Activated CD4-positive, alpha-beta T cell treated with anti-CD3 and anti-CD28 coated beads for 24 hours (primary cell): Measurements from ENCODE around the gene SMG7.
A peak's percentile ranks its signal among the peaks of the same experiment; 100 is the strongest.

ENCODE experiments used
- DNase-seq, 2 donors: peaks; one replicate each; pipeline ENCODE4 v3.0.0-alpha.2; 2020; ENCODE audit warnings: low read depth in 2 of 2

The SMG7 gene

DNA sequence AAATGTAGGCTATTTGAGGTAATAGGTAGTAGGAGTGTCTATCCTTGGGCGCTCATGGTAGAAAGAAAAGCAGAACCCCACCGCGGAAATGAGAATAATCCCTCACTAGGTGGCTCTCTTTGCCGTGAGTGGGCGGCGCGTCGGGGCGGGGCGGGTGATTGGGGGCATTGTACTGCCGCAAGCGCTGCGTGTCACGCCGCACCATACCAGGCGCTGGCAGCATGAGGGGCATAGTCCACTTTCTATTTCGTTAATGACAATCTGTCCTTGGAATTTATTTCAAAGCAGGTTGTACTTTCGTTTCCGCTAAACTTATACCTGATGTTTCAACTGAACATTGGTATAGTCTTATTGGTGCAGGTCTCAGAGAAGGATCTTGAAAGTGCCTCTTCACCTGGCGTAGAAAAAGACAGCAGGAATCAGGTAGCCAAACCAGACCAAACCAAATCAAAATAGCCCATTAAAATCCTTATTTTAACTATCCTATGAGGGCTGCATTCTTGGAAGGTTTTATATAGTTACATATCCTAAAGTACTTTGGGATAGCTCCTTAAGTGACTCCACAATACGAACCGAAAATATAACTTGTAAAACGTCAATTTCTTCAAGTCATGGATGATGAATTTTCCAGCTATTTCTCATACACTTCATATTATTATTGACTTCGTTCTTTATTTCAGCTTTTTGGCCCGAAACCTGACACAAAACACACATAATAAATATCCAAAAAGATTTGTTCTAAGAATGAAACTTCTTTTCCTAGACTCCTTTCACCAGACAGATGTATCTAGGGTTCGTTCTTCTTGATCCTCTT lies 1.9 kb upstream of the SMG7 start:
- peak; percentile 85 to 90 for DNase-seq

DNA sequence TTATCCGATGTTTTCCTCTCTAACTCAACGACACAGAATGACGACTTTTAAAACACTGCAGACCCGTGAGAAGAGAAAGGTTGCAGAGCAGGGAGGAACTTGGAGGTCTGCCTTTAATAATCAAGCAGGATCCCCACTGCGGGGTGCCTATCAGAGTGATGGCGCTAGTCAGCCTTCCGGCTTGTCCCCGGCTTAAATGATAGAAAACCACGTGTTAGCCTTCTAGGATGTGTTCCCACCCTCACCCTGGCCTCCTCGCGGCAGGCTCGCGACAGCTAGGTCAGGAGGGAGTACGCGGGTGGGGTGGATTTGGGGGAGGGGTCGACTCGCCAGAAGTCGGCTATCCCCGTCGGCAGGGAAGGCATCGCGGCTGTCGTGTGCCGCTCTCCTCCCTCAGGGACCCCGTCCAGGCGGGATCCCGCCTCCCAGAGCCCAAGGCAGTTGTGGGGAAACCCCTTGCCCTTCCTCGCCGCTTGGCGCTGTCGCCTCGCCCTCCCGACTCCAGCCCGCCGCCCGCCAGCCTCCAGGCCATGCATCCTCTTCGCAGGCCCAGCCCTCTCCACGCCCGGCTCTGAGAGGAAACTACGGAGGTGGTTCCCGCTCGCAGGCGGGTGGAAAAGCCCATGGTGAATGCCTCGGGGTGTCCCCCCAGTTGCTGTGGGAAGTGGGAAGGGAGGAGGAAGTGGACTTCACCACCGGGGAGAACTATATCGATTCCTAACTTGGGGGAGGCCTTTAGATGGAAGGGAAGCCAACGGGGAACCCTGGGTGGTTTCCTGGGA lies 1.1 kb upstream of the SMG7 start:
- peak; percentile 42 to 59 for DNase-seq

DNA sequence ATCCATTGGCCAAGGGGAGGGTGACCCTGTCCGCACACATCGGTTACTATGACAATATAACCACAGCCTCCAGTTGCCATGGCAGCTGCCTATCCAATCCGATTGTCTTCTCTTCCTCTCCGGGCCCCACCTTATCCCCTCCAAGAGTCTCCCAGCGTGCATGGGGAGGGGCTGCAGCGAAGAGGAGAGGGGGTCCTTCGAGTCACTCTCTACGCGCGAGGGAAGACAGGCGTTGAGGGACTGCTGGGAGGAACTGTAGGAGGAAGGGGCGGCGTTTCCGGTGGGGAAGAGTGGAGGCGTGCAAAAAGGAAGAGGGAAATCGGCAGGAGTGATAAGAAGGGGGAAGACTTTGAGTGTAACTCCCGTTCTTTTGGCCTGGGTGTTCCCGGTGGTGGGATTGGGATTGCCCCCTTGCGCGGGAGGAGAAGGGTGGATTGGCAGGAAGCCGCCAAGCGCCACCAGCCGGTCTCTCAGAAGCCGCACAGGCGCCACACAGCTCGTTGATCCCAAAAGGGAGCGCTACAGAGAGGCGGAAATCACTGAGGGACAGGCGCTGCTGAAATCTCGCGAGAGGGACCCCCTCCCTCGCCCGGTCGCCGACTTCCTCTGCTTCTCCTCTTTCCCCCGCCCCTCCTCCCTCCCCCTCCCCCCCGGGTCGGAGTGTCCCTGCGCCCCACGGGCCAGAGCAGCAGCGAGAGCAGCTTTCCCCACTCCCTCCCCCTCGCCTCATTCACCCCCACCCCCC lies 384 bp upstream of the SMG7 start:
- peak; percentile 96 to 98 for DNase-seq

DNA sequence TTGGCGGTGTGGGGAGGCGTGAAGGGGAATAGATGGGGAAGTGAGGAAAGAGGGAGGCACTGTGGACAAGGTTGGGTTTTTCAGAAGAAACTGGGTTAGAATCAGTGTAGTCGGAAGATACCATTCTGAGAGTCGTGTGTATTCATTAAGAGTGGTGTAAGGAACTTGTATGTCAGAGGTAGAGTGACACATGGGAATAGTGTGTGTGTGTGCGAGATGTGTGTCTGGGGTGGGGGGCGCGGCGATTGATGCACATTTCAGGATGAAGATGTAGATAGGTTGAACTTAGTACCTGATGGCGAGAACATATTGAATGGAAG lies 878 bp downstream of the SMG7 start:
- no peak for DNase-seq

DNA sequence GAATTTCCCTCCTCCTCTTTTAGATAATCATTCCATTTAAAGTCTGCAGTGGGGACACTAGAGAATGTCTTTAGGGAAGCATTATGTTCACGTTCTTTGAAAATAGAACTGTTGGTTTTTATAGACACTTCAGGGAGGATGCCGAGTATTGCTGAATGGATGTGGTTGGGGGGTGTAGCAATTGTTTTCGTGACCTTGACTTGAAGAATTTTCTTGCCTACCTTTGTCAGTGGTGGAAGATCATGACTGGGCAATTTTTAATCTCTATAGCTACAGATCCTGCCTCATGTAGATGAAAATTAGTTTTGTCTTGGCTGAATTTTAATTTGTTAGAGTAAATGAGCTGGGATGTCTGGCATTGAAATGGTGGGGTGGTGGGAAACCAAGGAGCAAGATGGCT lies 3.8 kb downstream of the SMG7 start:
- no peak for DNase-seq

DNA sequence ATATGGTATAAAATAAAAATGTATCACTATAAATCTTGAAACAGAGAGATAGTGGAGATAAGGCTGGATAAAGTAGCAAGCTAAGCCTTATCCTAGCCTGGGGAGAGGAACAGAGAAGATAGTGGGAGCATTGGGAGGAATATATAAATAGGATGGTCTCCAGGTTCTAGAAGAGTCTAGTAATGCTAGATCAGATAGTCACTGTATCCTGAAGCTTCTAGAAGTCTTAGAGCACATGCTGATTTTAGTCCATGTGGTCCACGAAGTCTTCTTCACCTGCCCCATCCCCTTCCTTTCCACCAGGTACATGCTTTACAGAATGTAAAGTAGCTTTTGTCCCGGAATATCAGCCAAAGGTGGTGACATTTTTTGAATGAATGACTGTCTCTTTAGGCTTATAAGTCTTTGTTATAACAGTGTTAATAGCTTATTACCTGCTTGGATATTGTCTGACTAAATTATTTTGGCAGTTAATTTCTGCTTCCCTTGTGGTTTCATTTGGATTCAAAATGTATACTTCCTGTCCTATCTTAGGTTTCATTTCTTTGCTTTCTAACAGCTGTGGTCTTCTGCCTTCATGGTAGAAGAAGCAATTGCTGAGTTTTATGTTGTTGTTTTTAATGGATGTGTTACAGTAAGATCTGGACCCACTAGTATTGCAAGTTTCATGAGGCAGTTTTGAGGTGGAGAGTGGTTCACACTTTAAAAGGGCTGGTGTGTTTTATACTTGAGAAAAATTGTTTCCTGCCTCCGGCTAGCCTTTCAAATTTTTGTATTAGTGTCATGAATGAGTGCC lies 5.9 kb downstream of the SMG7 start:
- DNase-seq: no peak

DNA sequence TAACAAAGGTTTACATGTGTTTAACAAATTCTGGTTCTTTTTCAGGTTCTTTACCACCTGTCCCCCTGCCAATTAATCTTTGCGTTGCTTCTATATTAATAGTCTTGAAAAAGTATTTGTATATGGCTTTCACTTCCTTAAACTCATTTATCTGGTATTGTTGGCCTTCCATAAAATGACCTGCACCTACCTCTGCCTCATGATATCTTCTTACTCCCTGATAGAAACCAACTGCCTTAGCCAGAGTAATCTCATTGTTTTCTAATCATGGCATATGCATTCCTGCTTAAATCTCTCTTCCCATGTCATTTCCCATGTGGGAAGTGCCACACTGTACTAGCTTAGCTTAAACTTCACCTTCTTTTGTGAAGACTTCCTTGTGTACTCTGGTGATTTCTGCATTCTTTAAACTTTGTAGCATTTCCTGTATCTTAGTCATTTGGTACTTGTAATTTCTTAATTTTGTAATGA lies 8.7 kb downstream of the SMG7 start:
- no peak for DNase-seq

DNA sequence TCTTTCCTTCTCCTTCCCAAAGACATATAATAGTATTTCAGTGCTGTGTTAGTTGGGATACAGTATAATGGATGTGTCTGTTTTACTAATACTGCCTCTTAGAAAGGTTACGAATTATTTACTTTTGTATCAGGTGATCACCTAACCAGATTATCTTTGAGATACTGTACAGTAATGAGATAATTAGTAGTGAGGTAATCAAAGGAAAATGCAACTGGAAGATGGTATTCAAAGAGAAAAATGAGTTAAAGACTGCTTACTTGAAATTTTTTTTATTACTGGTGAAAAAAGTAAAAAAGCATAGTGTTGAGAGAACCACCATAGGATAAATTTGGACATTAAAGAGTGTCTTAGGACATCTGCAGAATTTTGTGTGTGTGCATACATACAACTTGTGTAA lies 10.9 kb downstream of the SMG7 start:
- no peak for DNase-seq

DNA sequence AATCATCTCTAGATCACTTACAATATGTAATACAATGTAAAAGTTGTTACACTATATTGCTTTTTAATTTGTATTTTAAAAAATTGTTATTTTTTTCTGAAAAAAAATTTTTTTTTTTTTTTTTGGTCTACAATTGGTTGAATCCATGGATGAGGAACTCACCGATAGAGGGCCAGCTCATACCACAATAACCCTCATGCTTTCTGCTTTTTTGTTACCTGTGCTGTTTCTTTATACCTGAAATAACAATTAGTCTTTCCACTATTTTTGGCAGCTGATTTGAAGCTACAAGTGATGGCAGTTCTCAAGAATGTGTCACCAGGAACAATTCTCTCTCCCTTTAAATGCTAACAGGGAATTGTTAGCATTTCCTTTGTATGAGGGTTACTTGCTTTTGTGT lies 12.0 kb downstream of the SMG7 start:
- DNase-seq: no peak

DNA sequence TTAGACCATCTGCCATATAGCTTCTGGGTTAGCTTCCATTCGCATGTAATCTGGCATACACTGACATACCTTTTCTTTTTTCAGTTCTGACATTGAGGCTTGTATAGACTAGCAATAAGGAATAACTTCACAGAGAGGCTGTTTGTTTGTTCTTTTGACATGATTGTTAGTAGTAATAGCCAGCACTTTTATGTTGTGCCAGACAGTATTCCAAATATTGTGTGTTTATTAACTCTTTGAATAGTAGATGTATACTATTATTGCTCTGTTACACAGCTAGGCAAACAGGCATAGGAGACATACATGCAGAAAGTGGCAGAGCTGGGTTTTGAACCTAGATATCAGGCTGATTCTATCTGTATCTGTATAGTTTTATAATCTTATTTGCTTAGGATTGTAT lies 12.6 kb downstream of the SMG7 start:
- no peak for DNase-seq

DNA sequence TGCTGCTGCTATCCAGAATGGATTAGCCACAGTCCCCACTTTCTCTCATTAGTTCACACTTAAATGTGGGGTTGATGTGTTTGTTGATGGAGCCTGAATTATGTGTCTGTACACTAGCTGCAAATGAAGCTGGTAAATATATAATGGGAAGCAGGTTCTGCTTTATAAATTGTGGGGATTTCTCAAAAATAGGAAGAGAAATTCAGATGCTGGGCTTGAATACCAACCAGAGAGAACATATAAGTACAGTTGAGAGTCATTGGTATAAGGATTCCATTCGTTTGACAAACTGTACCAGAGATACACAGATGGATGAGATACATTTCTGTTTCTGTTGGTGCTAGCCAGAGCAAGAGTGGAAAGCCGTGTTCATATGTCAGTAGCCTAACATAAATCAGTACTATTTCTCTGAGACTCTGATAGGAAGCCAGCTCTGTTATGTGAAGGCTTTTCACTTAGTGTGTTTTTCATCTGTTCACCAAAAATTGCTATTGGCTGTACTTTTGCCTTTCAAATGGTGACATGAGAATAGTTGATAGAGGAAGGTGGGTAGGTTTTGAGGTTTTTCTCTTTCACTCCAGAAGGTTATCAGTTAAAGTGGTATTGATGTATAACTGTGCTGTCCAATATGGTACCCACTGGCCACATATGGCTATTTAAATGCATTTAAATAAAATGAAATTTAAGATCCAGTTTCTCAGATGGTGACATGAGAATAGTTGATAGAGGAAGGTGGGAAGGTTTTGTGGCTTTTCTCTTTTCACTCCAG lies 15.6 kb downstream of the SMG7 start:
- no peak for DNase-seq

DNA sequence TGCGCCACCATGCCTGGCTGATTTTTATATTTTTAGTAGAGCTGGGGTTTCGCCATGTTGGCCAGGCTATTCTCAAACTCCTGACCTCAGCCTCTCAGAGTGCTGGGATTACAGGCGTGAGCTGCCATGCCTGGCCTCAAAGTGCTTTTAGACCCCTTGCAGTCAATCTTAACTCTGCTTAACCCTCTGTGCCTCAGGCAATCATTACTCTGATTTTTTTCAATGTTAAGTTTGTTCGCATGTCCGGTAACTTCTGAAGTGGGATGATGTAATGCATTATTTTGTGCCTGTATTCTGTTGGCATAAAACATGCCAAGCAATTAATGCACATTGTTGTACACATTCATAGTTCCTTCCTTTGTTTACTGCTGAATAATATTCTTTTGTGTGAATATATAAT lies 18.6 kb downstream of the SMG7 start:
- DNase-seq: no peak

DNA sequence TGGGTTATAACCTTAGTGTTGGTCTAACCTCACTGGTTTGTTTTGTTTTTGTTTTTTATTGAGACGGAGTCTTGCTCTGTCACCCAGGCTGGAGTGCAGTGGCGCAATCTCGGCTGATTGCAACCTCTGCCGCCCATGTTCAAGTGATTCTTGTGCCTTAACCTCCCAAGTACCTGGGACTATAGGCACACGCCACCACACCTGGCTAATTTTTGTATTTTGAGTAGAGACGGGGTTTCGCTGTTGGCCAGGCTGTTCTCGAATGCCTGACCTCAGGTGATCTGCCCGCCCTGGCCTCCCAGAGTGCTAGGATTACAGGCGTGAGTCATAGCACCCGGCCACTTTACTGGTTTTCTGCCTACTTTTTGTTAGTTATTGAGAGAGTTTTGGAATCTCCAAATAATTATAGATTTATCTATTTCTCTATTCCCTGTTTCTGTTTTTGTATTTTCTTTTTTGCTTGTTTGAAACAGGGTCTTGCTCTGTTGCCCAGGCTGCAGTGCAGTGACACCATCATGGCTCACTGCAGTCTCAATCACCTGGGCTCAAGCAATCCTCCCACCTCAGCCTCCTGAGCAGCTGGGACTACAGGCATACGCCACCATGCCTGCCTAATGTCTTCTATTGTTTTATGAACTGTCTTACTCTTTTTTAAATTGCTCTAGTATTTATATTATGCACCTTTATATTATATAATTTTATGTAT lies 21.4 kb downstream of the SMG7 start:
- DNase-seq: no peak

DNA sequence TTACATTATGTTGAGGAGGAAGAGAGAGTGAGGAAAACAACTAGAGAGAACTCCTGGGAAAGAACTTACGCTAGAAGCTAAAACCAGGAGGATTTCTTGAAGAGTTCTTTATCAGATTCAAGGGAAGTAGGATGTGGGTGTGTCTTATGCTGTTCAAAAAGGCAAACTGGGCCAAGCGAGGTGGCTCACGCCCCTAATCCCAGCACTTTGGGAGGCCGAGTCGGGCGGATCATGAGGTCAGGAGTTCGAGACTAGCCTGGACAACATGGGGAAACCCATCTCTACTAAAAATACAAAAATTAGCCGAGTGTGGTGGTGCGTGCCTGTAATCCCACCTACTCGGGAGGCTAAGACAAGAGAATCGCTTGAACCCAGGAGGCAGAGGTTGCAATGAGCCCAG lies 23.1 kb downstream of the SMG7 start:
- no peak for DNase-seq

DNA sequence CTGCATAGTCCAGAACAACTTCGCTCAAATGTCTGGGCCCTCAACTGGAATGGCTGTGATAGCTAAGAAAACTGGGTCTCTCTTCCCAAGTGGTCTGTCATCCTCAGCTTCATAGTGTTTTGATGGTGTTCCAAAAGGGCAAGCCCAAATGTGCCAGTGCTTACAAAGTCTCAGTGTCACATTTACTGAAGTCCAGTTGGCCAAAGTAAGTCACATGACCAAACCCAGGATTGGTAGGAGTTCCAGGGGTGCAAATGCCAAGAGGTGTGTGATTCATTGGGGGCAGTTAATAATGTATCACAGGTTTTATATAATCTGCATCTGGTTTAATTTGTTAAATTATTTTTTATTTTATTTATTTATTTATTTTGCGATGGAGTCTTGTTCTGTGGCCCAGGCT lies 24.9 kb downstream of the SMG7 start:
- DNase-seq: no peak

DNA sequence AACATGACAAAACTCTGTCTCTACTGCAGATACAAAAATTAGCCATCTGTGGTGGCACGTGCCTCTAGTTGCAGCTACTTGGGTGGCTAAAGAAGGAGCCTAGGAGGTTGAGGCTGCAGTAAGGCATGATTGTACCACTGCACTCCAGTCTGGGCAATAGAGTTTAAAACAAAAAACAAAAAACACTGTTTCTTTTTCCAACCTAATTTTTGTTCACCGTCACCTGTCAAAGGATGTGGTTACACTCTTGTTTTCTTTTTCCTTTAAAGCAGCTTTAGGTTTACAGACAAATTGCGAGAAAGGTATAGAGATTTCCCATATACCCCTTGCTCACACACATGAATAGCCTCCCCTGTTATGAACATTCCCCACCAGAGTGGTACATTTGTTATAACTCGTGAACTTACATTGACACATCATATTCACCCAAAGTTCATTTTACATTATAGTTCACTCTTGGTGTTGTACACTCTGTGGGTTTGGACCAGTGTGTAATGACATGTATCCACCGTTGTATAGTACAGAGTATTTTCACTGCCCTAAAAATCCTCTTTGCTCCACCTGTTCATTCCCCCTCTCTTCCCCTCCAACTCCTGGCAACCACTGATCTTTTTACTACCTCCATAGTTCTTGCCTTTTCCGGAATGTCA lies 26.2 kb downstream of the SMG7 start:
- DNase-seq: no peak

DNA sequence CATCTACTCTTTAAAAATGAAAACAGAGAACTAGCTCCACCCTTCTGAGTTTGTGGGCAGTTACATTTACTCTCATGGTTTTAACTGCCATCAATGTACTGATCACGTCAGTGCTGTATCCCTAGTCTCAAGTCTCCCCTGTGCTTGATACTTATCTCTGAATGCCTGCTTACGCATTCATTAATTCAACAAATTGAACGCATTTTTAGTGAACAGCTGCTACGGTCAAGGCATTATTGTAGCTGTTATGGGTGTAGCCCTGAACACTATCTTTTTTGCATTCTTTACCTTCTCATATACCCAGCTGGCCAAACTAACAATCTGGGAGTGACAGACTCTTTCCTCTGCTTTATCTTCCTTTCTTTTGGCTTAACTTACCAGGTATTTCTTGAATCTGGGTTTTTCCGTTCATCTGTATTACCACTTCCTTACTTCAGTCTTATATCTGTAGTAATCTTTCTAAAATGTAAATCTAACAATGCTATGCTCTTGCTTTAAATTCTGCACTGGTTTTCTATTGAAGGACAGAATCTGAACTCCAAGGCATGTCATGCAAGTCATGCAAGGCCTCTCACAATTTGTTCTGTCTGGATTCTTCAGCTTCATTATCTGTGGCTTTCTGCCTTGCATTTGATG lies 33.3 kb downstream of the SMG7 start:
- no peak for DNase-seq

DNA sequence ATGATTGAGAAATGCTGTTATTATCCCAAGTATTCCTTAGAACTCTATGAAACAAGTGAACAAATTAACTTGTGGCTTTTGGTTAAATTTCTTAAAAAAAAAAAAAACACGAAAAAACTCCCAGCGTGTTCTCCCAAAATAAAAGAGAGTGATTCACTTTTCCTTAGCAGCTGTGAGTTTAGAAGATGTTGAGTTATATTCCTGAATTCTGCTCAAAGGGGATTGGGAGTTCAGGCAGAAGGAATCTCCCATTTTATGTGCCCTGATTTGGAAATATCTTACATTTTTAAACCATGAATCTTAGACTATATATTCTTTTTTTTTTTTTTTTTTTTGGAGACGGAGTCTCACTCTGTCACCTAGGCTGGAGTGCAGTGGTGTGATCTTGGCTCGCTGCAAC lies 34.3 kb downstream of the SMG7 start:
- no peak for DNase-seq

DNA sequence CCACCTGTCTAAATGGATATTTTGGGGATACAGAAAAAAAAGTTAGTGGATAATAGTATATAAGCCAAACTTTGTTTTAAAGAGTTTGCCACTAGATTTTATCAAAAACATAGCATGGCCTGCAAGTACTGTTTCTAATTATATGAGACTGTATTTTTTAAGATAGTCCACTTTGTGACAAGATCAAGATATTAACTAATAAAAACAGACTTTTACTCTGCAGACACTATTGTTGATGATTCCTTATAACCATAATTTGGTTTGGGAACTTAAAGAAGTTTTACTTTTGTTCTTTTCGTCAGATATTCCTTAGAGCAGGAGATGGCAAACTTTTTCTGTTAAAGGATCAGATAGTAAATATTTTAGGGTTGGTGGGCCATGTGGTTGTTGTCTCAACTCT lies 36.4 kb downstream of the SMG7 start:
- no peak for DNase-seq
